Liver (tissue), 9 donors: ENCODE data around the gene ALDH1B1. TPM values are rescaled to one million over a fixed set of nuclear protein-coding genes. Genes with fewer than 3 reads are reported as not detected.

Source experiments
- DNase-seq: peaks from one replicate; pipeline ENCODE4 v3.0.0-alpha.2; 2017; ENCODE audit warnings: low spot score
- H3K27ac ChIP-seq, 2 donors: one replicate each; pipeline ENCODE4 v1.7.0; 2013; ENCODE audit warnings: inconsistent platforms in 2 of 2, low read length in 2 of 2, control low read depth in 1 of 2, low read depth in 1 of 2, mild to moderate bottlenecking in 1 of 2
- H3K27me3 ChIP-seq, 4 donors: one replicate each; pipeline versions ENCODE4 v1.6.1 to v1.7.0; 2013; ENCODE audit warnings: low read length in 3 of 4, inconsistent platforms in 1 of 4, mild to moderate bottlenecking in 1 of 4, moderate library complexity in 1 of 4; ENCODE audit not compliant: control insufficient read depth in 4 of 4, insufficient read depth in 4 of 4
- H3K36me3 ChIP-seq, 4 donors: one replicate each; pipeline versions ENCODE4 v1.6.1 to v1.7.0; 2013; ENCODE audit warnings: low read length in 3 of 4, mild to moderate bottlenecking in 3 of 4, low read depth in 1 of 4, moderate library complexity in 1 of 4; ENCODE audit not compliant: control insufficient read depth in 4 of 4, insufficient read depth in 3 of 4
- H3K4me1 ChIP-seq, 4 donors: one replicate each; pipeline versions ENCODE4 v1.6.1 to v1.7.0; 2013; ENCODE audit warnings: low read length in 3 of 4, mild to moderate bottlenecking in 3 of 4, moderate library complexity in 1 of 4; ENCODE audit not compliant: control insufficient read depth in 4 of 4, insufficient read depth in 4 of 4
- H3K4me3 ChIP-seq, 3 donors: one replicate each; pipeline versions ENCODE4 v1.6.1 to v1.7.0; 2013; ENCODE audit warnings: low read length in 3 of 3, control low read depth in 1 of 3, low read depth in 1 of 3, mild to moderate bottlenecking in 1 of 3
- H3K9ac ChIP-seq, 2 donors: one replicate each; pipeline ENCODE4 v1.7.0; 2013; ENCODE audit warnings: low read length in 2 of 2, mild to moderate bottlenecking in 2 of 2, moderate library complexity in 2 of 2, control low read depth in 1 of 2, low read depth in 1 of 2
- H3K9me3 ChIP-seq, 4 donors: one replicate each; pipeline versions ENCODE4 v1.6.1 to v1.7.0; 2013; ENCODE audit warnings: low read length in 3 of 4; ENCODE audit not compliant: control insufficient read depth in 4 of 4
- EGR1 ChIP-seq, 2 donors: IDR thresholded peaks; 2 replicates each; pipeline ENCODE4 v1.6.1; 2016 to 2018; ENCODE audit warnings: antibody characterized with exemption in 2 of 2, low read depth in 2 of 2
- FOXA1 ChIP-seq: IDR thresholded peaks from 2 replicates; pipeline ENCODE4 v1.6.1; 2016; ENCODE audit warnings: antibody characterized with exemption
- FOXA2 ChIP-seq: IDR thresholded peaks from 2 replicates; pipeline ENCODE4 v1.6.1; 2016; ENCODE audit warnings: antibody characterized with exemption
- GABPA ChIP-seq, 2 donors: IDR thresholded peaks in 1 of 2; conservative IDR thresholded peaks in 1 of 2; 2 replicates each; pipeline ENCODE4 v1.6.1; 2016; ENCODE audit warnings: antibody characterized with exemption in 2 of 2, mild to moderate bottlenecking in 1 of 2, moderate library complexity in 1 of 2
- HNF4G ChIP-seq: IDR thresholded peaks from 2 replicates; pipeline ENCODE4 v1.6.1; 2016; ENCODE audit warnings: antibody characterized with exemption
- NR2F2 ChIP-seq: IDR thresholded peaks from 2 replicates; pipeline ENCODE4 v1.6.1; 2016; ENCODE audit warnings: antibody characterized with exemption
- RXRA ChIP-seq, 2 donors: IDR thresholded peaks; 2 replicates each; pipeline ENCODE4 v1.6.1; 2017 to 2018; ENCODE audit warnings: antibody characterized with exemption in 2 of 2, mild to moderate bottlenecking in 1 of 2
- SP1 ChIP-seq: IDR thresholded peaks from 2 replicates; pipeline ENCODE4 v1.6.1; 2018; ENCODE audit warnings: antibody characterized with exemption, mild to moderate bottlenecking
- TAF1 ChIP-seq: conservative IDR thresholded peaks from 2 replicates; pipeline ENCODE4 v1.6.1; 2016; ENCODE audit warnings: antibody characterized with exemption, mild to moderate bottlenecking
- YY1 ChIP-seq: IDR thresholded peaks from 2 replicates; pipeline ENCODE4 v1.6.1; 2016; ENCODE audit warnings: antibody characterized with exemption, mild to moderate bottlenecking
- WGBS: extraction: QIAGEN DNeasy Blood & Tissue Kit; methylation state at CpG from one replicate; pipeline ENCODE4 v1.1.7; 2013; 5-methylcytosine and 5-hydroxymethylcytosine counted together
- polyA plus RNA-seq, 2 donors: library from polyadenylated mRNA; stranded (reverse) in 1 of 2; unstranded in 1 of 2; fragments of 200-250 nt in 1 of 2; fragments of >200 nt in 1 of 2; fragmentation: Nextera tagmentation in 1 of 2; extraction: Ambion mirVana in 1 of 2; gene quantifications; one replicate each; pipeline versions ENCODE4 v1.2.1 to v1.2.3, GENCODE V29; 2013 to 2015
- total RNA-seq, 2 donors: library from RNA; depleted of rRNA; stranded (reverse); fragments of >200 nt; gene quantifications; one replicate each; pipeline ENCODE4 v1.2.3, GENCODE V29; 2014
- TF ChIP-seq, protein P1 (sequence below): IDR thresholded peaks from 2 replicates; pipeline ENCODE4 v1.6.1; 2016; ENCODE audit warnings: antibody characterized with exemption
- TF ChIP-seq, protein P2 (sequence below): IDR thresholded peaks from 2 replicates; pipeline ENCODE4 v1.6.1; 2016; ENCODE audit warnings: antibody characterized with exemption
- TF ChIP-seq, protein P3 (sequence below): IDR thresholded peaks from 2 replicates; pipeline ENCODE4 v1.6.1; 2016; ENCODE audit warnings: antibody characterized with exemption
- donor health status: healthy.
- donor health status: healthy.
- donor health status: healthy.
- donor health status: healthy.
- donor health status: healthy.

Gene ALDH1B1
- total and polyA plus RNA-seq, 4 donors, result 18.9 to 73.9 (median 52.6) TPM

DNA sequence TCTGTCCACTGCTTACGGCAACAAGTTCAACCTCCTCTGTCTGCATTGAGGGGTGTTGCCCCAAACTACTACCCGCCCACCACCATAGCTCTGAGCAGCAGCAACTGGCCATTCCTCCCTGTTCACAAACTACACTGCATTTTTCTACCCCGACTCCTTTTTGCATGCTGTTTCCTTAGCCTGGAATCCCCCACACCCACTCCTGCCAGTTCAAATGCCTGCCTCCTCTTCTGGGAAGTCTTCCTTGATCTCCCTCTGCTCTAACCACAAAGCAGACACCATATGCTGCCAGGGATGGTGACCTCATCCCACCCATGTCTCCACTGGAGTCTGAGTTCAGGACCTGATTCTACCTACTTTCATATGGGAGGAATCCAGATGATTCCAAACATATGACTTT is 13.3 kb downstream of the ALDH1B1 start:
- no peaks in the 10 kb centered on the region for H3K36me3 ChIP-seq
- 75% methylated on average over 3 of the region's 3 CpGs for WGBS
- no peaks in the 10 kb centered on the region for H3K9me3 ChIP-seq
- H3K27me3 ChIP-seq, result no peaks in the 10 kb centered on the region
- H3K4me3 ChIP-seq, result no peak overlapping the region
- H3K27ac ChIP-seq, result no peak overlapping the region
- DNase-seq, result no peak
- no peak overlapping the region for H3K9ac ChIP-seq
- peaks cover 4 to 9% (median 6%) of the 10 kb centered on the region in 4 donors for H3K4me1 ChIP-seq
- TF ChIP-seq, protein P1, sequence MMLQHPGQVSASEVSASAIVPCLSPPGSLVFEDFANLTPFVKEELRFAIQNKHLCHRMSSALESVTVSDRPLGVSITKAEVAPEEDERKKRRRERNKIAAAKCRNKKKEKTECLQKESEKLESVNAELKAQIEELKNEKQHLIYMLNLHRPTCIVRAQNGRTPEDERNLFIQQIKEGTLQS, result no peak
- TF ChIP-seq FOXA1, result no peak
- no peak for TF ChIP-seq RXRA (IDR thresholded peaks at IDR 0.05)
- no peak for TF ChIP-seq SP1
- TF ChIP-seq TAF1, result no peak
- TF ChIP-seq HNF4G, result no peak
- TF ChIP-seq FOXA2, result no peak
- no peak for TF ChIP-seq YY1

DNA sequence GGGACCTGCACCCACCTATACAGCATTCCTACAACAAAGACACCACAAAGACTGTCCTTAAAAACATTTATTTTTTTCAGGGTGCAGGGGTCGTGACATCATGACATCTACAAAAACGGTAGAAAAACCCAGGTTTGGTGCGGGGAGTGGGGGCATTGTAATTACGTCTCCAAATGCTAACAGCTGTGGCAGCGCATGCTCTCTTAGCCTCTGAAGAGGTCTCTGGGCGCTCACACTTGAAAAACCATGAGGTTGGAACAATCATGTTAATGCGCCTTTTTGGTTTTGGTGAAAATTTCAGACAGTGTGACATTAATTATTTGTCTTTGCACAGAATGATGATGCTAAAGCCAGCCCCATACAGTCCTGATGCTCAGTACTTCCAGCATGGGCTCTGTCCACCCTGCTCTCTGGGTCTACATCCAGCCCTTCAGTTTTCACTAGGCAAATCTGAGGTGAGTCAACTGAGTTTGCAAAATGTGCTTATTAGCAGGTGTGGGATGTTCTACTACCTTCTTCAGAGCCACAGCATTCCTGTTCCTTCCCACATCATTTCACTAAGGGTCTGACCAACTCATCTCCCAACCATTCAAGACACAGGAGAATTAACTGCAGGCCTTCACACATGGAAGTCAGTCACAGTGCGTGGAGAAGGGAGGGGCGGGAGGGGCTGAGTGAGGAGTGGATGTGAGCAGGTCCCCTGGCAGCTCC is 14.1 kb downstream of the ALDH1B1 start:
- H3K9ac ChIP-seq, result no peak overlapping the region

DNA sequence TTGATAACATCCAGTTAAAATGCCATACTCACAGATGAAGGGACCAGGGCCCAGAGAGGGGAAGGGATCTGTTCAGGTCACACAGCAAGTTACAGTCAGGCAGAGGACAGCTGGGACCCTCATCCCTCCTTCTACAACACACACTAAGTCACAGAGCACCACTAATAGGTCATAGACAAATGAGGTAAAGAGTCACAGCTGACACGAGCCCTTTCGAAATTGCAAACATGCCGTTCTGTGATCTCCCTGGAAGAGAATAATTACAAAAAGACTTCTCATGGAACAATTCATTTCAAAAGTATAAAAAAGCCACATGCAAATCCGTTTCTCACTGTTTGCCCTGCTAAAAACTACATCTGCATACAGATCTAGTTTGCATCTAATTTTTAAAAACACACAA is 16.2 kb downstream of the ALDH1B1 start:
- Histone ChIP-seq H3K9ac (no peak overlapping the region), H3K27ac (no peak overlapping the region), H3K36me3 (no peaks in the 10 kb centered on the region), H3K9me3 (no peaks in the 10 kb centered on the region), H3K4me3 (no peak overlapping the region), H3K27me3 (no peaks in the 10 kb centered on the region), H3K4me1 (no peaks in the 10 kb centered on the region)
- DNase-seq, result no peak
- TF ChIP-seq YY1, result no peak
- no peak for TF ChIP-seq NR2F2
- TF ChIP-seq, protein P1, result no peak
- no peak for TF ChIP-seq GABPA (IDR thresholded peaks at IDR 0.05 in 1 of 2, conservative IDR thresholded peaks at IDR 0.05 in 1 of 2)
- TF ChIP-seq EGR1 (IDR thresholded peaks at IDR 0.05; ENCODE audit: low read depth in 2 of 2), result no peak
- TF ChIP-seq TAF1, result no peak
- TF ChIP-seq, protein P2, sequence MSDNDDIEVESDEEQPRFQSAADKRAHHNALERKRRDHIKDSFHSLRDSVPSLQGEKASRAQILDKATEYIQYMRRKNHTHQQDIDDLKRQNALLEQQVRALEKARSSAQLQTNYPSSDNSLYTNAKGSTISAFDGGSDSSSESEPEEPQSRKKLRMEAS, result no peak
- TF ChIP-seq, protein P3, sequence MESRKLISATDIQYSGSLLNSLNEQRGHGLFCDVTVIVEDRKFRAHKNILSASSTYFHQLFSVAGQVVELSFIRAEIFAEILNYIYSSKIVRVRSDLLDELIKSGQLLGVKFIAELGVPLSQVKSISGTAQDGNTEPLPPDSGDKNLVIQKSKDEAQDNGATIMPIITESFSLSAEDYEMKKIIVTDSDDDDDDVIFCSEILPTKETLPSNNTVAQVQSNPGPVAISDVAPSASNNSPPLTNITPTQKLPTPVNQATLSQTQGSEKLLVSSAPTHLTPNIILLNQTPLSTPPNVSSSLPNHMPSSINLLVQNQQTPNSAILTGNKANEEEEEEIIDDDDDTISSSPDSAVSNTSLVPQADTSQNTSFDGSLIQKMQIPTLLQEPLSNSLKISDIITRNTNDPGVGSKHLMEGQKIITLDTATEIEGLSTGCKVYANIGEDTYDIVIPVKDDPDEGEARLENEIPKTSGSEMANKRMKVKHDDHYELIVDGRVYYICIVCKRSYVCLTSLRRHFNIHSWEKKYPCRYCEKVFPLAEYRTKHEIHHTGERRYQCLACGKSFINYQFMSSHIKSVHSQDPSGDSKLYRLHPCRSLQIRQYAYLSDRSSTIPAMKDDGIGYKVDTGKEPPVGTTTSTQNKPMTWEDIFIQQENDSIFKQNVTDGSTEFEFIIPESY, result no peak
- TF ChIP-seq SP1, result no peak
- WGBS, result 57% methylated on average over 4 of the region's 4 CpGs

More for the DNA sequence above, 14.1 kb downstream of the ALDH1B1 start:
- DNase-seq, result no peak
- TF ChIP-seq, protein P3, result no peak
- no peak for TF ChIP-seq SP1
- TF ChIP-seq FOXA1, result no peak
- no peak for TF ChIP-seq EGR1 (IDR thresholded peaks at IDR 0.05; ENCODE audit: low read depth in 2 of 2)
- no peak for TF ChIP-seq RXRA (IDR thresholded peaks at IDR 0.05)
- no peak for TF ChIP-seq NR2F2
- TF ChIP-seq, protein P2, result no peak
- Histone ChIP-seq H3K27ac (no peak overlapping the region), H3K27me3 (no peaks in the 10 kb centered on the region), H3K4me1 (peaks cover 4 to 9% (median 6%) of the 10 kb centered on the region in 4 donors), H3K4me3 (no peak overlapping the region), H3K36me3 (no peaks in the 10 kb centered on the region), H3K9me3 (no peaks in the 10 kb centered on the region)
- WGBS, result 88% methylated on average over 9 of the region's 9 CpGs
